Endodermal cell (in vitro differentiated cells): ENCODE results near the gene SLC7A8. TPM values are rescaled to one million over a fixed set of nuclear protein-coding genes. Genes with fewer than 3 reads are reported as not detected.

ENCODE experiments used
- DNase-seq: peaks from one replicate; pipeline ENCODE4 v3.0.0-alpha.2; 2017
- H3K27ac ChIP-seq: 2 replicates; pipeline ENCODE4 v1.5.1; 2013; ENCODE audit warnings: mild to moderate bottlenecking, low read depth, low read length, moderate library complexity
- H3K27me3 ChIP-seq: 2 replicates; pipeline ENCODE4 v1.6.1; 2013; ENCODE audit warnings: mild to moderate bottlenecking, low read length, moderate library complexity; ENCODE audit not compliant: insufficient read depth, control insufficient read depth, poor library complexity, severe bottlenecking
- H3K36me3 ChIP-seq: 2 replicates; pipeline ENCODE4 v1.7.0; 2013; ENCODE audit warnings: mild to moderate bottlenecking, low read length, moderate library complexity; ENCODE audit not compliant: control insufficient read depth, insufficient read depth
- H3K4me1 ChIP-seq: one replicate; pipeline ENCODE4 v1.7.0; 2013; ENCODE audit warnings: low read length; ENCODE audit not compliant: control insufficient read depth, insufficient read depth
- H3K4me3 ChIP-seq: 2 replicates; pipeline ENCODE4 v1.5.1; 2013; ENCODE audit warnings: mild to moderate bottlenecking, low read length, moderate library complexity
- H3K9ac ChIP-seq: 2 replicates; pipeline ENCODE4 v1.6.1; 2013; ENCODE audit warnings: mild to moderate bottlenecking, low read length, moderate library complexity; ENCODE audit not compliant: poor library complexity, severe bottlenecking; ENCODE audit errors: extremely low read depth
- H3K9me3 ChIP-seq: 2 replicates; pipeline ENCODE4 v1.6.1; 2013; ENCODE audit warnings: mild to moderate bottlenecking, low read length, moderate library complexity; ENCODE audit not compliant: control insufficient read depth
- H3K27ac Mint-ChIP-seq: 2 replicates; pipeline ENCODE4 v1.8.0; 2020; ENCODE audit warnings: mixed read lengths
- H3K27me3 Mint-ChIP-seq: 2 replicates; pipeline ENCODE4 v1.8.0; 2021; ENCODE audit warnings: mild to moderate bottlenecking, mixed read lengths; ENCODE audit not compliant: insufficient read depth
- H3K36me3 Mint-ChIP-seq: 2 replicates; pipeline ENCODE4 v1.8.0; 2020; ENCODE audit warnings: low read depth, mixed read lengths
- H3K4me1 Mint-ChIP-seq: 2 replicates; pipeline ENCODE4 v1.8.0; 2020; ENCODE audit warnings: mixed read lengths
- H3K4me3 Mint-ChIP-seq: 2 replicates; pipeline ENCODE4 v1.8.0; 2020; ENCODE audit warnings: mild to moderate bottlenecking, moderate library complexity, mixed read lengths
- H3K9me3 Mint-ChIP-seq: 2 replicates; pipeline ENCODE4 v1.8.0; 2020; ENCODE audit warnings: mild to moderate bottlenecking, mixed read lengths
- WGBS, 2 experiments: methylation state at CpG; one replicate each; pipeline versions ENCODE4 v1.1.5 to v1.1.7; 2013; ENCODE audit warnings: missing lambda C conversion rate in 2 of 2, mixed read lengths in 1 of 2; ENCODE audit not compliant: insufficient coverage in 1 of 2, insufficient read length in 1 of 2; 5-methylcytosine and 5-hydroxymethylcytosine counted together
- total RNA-seq, 2 donors: library from RNA; stranded (reverse); fragmentation: NEBNext Ultra II Directional in 1 of 2; extraction: Animal tissue kit (Norgen Biotek cat#: 25700) in 1 of 2; gene quantifications; 2 replicates in 1 of 2; 3 replicates in 1 of 2; pipeline ENCODE4 v1.2.1, GENCODE V29; 2021
- TF ChIP-seq, protein P1 (sequence below): fragments of 200-600 bp; sonication (generic); conservative IDR thresholded peaks from 2 replicates; pipeline ENCODE4 v1.5.0; 2021; ENCODE audit warnings: antibody characterized with exemption, mild to moderate bottlenecking

Gene SLC7A8
- total RNA-seq, 2 donors from 2014 or later = 47.6 to 48.9 TPM

DNA sequence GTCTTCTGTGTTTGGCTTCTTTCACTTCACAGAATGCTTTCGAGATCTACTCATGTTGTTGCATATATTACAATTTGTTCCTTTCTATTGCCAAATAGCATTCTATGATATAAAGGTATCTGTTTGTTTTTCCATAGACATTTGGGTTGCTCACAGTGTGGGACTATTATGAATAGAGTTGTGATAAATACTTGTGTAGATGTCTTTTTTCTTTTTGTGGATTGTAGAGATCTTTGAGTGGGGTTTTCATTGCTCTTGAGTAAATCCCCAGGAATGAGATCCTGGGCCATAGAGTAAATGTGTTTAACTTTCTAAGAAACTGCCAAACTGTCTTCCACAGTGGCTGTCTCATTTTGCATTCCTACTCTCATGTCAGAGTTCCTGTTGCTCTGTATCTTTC lies 39.5 kb downstream of the SLC7A8 start:
- Histone ChIP-seq H3K27me3 (peaks cover 2% of the 10 kb centered on the region), H3K9ac (no peak overlapping the region), H3K4me1 (peaks cover 8% of the 10 kb centered on the region), H3K36me3 (no peaks in the 10 kb centered on the region), H3K4me3 (no peak overlapping the region), H3K27ac (no peak overlapping the region), H3K9me3 (no peaks in the 10 kb centered on the region)
- H3K9me3 Mint-ChIP-seq = peaks cover 7% of the 10 kb centered on the region
- H3K4me1 Mint-ChIP-seq = peaks cover 26% of the 10 kb centered on the region
- DNase-seq = no peak
- TF ChIP-seq, protein P1, sequence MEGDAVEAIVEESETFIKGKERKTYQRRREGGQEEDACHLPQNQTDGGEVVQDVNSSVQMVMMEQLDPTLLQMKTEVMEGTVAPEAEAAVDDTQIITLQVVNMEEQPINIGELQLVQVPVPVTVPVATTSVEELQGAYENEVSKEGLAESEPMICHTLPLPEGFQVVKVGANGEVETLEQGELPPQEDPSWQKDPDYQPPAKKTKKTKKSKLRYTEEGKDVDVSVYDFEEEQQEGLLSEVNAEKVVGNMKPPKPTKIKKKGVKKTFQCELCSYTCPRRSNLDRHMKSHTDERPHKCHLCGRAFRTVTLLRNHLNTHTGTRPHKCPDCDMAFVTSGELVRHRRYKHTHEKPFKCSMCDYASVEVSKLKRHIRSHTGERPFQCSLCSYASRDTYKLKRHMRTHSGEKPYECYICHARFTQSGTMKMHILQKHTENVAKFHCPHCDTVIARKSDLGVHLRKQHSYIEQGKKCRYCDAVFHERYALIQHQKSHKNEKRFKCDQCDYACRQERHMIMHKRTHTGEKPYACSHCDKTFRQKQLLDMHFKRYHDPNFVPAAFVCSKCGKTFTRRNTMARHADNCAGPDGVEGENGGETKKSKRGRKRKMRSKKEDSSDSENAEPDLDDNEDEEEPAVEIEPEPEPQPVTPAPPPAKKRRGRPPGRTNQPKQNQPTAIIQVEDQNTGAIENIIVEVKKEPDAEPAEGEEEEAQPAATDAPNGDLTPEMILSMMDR = no peak
- peaks cover 2% of the 10 kb centered on the region for H3K27me3 Mint-ChIP-seq
- H3K27ac Mint-ChIP-seq = no peak overlapping the region
- H3K4me3 Mint-ChIP-seq = no peak overlapping the region
- 100% methylated on average over 1 of the region's 1 CpG; no CpG with 5 or more reads in 1 of the 2 experiments for WGBS, 2 experiments
- peaks cover 13% of the 10 kb centered on the region for H3K36me3 Mint-ChIP-seq

DNA sequence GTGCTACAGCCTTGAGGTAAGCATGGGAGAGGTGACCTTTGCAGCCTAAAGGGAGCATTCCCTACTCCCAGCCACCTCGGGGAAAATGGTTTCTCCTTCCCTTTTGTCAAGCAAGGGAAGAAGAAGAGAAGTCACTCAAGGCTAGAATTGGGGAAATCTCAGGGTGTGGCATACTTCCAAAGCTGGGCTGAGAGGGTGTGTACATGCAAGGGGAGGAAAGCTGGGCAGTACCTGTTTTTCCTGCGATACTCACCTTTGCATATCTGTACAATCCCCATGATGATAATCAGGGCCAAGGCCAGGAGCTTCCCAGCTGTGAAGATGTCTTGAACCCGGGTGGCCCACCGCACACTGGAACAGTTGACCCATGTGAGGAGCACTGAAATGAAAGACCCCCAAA lies 40.6 kb downstream of the SLC7A8 start:
- Histone ChIP-seq H3K9me3 (no peaks in the 10 kb centered on the region), H3K36me3 (no peaks in the 10 kb centered on the region), H3K27me3 (no peaks in the 10 kb centered on the region), H3K9ac (no peak overlapping the region), H3K4me3 (no peak overlapping the region), H3K4me1 (peaks cover 8% of the 10 kb centered on the region), H3K27ac (no peak overlapping the region)
- 91 to 100% methylated on average over 2 to 4 of the region's 4 CpGs for WGBS, 2 experiments
- Mint-ChIP-seq H3K9me3 (peaks cover under 1% of the 10 kb centered on the region), H3K27me3 (peaks cover under 1% of the 10 kb centered on the region), H3K27ac (no peak overlapping the region), H3K4me3 (no peak overlapping the region), H3K4me1 (peaks cover 26% of the 10 kb centered on the region), H3K36me3 (peaks cover 6% of the 10 kb centered on the region)
- no peak for DNase-seq
- TF ChIP-seq, protein P1 = no peak

DNA sequence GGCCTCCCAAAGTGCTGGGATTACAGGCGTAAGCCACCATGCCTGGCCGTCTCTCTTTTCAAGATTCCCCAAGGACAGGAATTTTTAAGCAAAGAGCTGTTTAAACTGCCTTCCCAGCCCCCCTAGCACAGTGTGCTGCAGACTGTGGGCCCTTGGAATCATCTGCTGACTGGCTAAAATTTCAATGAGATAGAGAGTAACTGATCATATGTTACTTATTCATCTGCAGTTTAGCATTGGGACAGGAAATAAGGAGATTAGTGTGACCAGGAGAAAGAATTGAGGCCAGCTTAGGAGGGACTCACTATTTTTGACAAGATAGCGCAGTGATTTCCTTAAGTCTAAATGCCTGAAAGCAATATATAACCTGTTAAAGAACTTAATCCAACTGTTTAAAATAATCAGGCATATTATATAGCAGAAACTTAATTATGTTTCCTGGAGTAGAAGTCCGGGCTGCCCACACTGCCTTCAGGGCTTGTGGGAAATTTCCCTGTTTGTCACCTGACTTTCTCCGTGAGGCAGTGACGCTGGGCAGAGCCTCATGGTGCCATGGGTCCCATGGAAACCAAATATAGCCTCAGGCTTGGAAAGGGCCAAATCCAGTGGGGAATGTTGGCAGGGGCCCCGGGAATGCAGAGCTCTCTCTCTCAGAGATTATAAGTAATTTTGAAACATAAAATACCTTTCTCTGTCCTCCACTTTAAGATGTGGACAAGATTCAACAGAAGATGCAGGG lies 41.6 kb downstream of the SLC7A8 start:
- Mint-ChIP-seq H3K27ac (no peak overlapping the region), H3K36me3 (peaks cover 5% of the 10 kb centered on the region), H3K9me3 (no peaks in the 10 kb centered on the region), H3K4me3 (no peak overlapping the region), H3K4me1 (peaks cover 26% of the 10 kb centered on the region), H3K27me3 (no peaks in the 10 kb centered on the region)
- Histone ChIP-seq H3K9ac (no peak overlapping the region), H3K4me1 (peaks cover 8% of the 10 kb centered on the region), H3K27ac (no peak overlapping the region), H3K36me3 (no peaks in the 10 kb centered on the region), H3K9me3 (no peaks in the 10 kb centered on the region), H3K4me3 (no peak overlapping the region), H3K27me3 (no peaks in the 10 kb centered on the region)
- TF ChIP-seq, protein P1 = no peak
- DNase-seq = no peak
- WGBS, 2 experiments = 96 to 97% methylated on average over 5 to 6 of the region's 7 CpGs
